Central memory CD4-positive, alpha-beta T cell (primary cell): Measurements from ENCODE around the gene CLCN3.
"Not testable (repeated sequence)": the region's sequence is repeated elsewhere in the genome, so short reads cannot be mapped to it uniquely, and the experiment has no call there.

ENCODE experiments used
- DNase-seq: peaks from one replicate; pipeline ENCODE4 v3.0.0; 2022

Gene CLCN3

GRCh38 chr4:169716677-169717076, 96.3 kb downstream of the CLCN3 start:
- no peak for DNase-seq

- DNase-seq: no peak
These were observed 100.2 kb downstream of the CLCN3 start for GRCh38 chr4:169720529-169720928.

DNA sequence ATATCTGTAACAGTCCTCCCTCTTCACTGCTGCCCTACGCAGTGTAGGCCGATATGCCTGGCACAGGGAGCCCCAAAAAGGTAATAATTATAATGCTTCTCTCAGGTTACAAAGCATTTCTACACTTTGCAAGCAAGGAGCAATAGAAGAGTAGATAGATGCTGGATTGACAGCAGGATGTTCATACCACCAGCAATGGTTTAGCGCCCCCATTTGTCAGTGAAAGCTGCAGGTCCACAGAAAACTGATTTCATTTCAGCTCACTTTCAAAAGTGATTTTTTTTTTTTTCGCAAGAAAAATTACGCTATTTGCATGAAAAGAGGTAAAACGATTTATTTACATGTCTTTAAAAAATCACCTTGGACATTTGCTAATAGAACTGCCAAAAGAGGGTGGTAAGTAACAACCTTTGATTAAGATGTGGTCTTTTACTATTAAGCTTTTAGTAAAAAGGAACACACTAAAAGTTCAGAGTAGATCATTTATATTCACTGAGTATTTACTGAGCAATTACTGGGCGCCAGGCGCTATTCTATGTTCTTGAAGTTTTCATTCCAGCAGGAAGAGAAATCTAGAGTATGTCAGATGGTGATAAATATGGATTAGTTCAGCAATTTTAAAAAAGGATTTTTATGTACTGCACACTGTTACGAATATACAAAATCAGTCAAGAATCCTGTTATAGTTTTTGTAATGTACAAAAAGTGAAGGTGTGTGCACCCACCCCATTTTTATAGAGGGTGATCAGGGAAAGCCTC, 103.0 kb downstream of the CLCN3 start:
- no peak for DNase-seq

- no peak for DNase-seq
These were observed 103.9 kb downstream of the CLCN3 start for GRCh38 chr4:169724260-169724659.

DNA sequence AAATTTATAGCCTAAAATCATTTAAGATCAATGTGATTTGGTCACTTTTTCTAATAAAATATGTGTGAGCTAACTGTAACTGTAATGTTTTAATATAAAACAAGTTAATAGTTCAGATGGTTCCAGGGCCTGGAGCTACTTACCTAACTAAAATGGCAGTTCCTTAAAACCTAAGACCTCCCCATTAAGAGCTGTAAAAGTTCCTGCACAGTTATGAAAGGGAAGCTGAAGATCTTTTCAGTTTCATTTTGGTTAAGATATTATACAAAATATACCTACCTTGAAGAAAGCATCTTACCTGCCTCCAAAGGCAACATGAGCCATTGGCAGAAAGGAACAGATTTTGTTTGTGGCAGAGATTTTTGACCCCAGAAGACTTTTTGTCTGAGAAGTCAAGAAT, 107.2 kb downstream of the CLCN3 start:
- DNase-seq: no peak

DNA sequence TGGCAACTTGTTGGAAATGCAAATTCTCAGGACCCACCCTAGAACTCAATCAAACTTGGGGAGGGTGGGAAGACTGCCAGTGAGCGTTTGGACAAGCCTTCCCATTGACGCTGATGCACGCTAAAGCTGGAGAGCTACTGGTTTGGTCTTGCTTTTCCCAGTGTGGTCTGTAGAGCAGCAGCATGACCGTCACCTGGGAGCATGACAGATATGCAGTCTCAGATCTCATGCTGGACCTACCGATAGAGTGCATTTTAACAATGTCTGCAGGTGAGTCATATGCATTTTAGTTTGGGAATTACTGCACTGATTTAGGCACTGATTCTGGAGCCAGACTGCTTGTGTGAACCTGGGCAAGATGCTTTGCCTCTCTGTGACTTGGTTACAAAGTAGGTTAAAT, 110.2 kb downstream of the CLCN3 start:
- no peak for DNase-seq

GRCh38 chr4:169738604-169739003, 118.2 kb downstream of the CLCN3 start:
- DNase-seq: not testable (repeated sequence)

DNA sequence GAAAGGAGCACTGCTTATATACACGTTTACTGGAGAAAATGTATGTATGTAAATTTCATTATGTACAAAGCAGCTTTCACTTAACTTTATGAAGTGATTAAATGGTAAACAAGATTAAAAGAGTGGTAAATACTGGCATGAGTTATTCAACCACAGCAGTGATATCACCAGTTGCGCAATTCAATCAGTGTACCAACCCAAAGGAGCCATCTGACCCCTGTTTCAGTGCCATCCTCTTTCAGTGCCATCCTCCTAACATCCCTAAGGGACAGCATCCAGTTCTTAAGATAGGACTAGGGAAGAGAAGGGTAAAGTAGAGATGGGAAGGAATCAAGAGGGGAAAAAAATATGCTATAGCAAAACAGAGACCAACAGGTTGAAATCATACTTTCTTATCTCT, 121.2 kb downstream of the CLCN3 start:
- no peak for DNase-seq

GRCh38 chr4:169744601-169745000, 124.2 kb downstream of the CLCN3 start:
- no peak for DNase-seq

DNA sequence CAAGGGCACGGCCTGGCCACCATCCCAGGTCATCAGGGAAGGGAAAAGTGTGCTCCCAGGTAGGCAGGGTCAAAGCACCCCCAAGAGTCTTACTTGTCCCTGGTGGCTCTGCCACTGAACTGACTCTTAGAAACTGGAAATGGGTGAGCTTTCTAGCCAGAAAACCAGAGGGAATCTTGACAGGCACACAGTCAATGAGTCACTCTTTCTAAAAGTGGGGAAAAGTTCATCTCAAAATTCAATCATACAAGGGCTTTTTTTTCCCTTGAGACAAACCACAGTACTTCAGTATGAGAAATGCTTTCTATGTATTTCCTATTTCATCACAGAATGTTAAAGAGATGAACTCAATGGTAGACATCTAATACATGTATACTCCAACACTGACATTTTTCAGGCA, 124.9 kb downstream of the CLCN3 start:
- no peak for DNase-seq

GRCh38 chr4:169756971-169757574, 136.7 kb downstream of the CLCN3 start:
- no peak for DNase-seq

DNA sequence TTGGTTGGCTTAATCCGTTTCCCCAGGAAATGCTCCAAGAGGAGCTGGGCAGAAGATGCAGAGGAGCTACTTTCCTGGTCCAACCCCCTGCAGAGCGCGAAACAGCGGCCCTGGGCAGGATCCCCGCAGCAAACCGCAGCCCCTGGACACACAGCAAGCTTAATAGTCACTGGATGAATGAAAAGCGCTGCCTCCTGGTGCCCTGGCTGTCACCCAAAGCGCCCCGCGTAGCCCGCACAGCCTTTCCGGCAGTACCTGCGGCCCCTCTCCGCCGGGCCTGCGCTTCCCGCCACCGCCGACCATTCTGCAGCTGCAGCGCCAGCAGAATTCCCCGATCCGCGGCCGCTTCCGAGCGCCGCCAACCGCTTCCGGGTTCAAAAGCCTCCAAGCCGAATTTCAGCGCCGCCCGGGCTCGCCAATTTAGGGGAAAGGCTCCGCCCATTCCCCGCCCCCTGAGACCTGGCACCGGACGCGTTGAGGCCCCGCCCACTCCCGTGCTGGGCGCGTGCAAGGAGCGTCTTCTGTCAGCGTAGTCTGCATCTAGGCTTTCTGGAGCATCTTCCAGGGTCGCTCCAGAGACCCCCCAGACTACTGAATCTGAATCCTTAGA, 137.3 kb downstream of the CLCN3 start, which contains the start of gene HPF1:
Gene HPF1 (minus strand): TSS at position 370 of the 610 bp plus-strand sequence. CDS start 67 bp downstream, at position 303.
- peak; percentile 89 for DNase-seq

DNA sequence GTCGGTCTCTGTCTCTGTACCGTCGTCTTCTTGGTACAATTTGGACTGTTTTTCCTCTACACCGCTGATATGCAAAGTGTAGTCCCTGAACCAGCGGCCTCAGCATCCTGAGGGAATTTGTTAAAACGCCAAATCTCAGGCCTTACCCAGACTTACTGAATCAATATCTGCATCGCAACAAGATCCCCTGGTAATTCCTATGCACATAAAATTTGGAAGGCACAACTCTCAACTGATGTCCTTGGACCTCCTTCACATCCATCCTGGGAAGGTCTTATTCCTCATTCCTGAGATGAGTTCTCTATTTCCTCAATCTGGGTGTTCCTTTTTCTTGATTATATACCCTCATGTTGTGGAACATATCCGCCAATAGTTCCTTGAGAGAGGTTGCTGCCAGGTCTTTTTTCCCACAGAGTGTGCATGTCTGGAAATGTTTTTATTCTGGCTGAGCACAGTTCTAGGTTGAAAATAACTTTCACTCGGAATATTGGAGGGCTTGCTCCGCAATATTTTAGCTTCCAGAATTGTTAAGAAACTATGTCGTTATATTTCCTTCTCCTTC, 138.1 kb downstream of the CLCN3 start:
- no peak for DNase-seq

DNA sequence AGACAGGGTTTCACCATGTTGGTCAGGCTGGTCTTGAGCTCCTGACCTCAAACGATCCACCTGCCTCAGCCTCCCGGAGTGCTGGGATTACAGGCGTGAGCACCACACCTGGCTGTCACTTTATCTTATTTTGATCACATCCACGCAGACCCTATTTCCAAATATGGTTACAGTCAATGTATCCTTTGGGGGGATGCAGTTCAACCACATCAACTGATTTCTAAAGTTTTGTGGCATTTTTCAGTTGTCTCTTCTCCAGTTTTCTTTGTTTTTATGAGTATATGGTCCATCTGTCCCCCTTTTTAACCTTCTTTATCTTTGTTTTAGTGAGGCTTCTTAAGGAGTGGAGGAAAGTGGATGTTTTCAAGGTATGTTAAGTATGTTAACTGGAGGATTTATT, 141.5 kb downstream of the CLCN3 start:
- DNase-seq: no peak

- no peak for DNase-seq
These were observed 145.5 kb downstream of the CLCN3 start for GRCh38 chr4:169765835-169766234.

- DNase-seq: no peak
These were observed 146.4 kb downstream of the CLCN3 start for GRCh38 chr4:169766741-169767140.

GRCh38 chr4:169768385-169768784, 148.0 kb downstream of the CLCN3 start:
- no peak for DNase-seq

DNA sequence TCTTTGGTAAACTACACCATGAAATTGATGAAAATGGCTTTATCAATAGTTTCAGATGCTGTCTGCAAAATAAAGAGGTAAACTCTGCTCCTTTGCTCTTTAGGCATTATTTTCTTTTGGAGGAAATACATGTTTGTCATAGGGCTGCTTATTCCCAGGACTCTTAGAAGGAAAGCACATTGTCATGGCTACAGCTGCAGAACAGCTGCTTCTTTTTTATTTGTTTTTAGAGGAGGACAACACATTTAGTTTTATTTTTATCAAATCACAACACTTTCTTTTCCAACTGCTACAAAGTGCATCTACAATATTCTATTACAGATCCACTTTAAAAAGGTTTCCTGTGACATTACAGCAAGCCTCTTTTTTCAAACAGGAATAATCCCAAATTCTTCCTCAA, 150.0 kb downstream of the CLCN3 start:
- no peak for DNase-seq

DNA sequence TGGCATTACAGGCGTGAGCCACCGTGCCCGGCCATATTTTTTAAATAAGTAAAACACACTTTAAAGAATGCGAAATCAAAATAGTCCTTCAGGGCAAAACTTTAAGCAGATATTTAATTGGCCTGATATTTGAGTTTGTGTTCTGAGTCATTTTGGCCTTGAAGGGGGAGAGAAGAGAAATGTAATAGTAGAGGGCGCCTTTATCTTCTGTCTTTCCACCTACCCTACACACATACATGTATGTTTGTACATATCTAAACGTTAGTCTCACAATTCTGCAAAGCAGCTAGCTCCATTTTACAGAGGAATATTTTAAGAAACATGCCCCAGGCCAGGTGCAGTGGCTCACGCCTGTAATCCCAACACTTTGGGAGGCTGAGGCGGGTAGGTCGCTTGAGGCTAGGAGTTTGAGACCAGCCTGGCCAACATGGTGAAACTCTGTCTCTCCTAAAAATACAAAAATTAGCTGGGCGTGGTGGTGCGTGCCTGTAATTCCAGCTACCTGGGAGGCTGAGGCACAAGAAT, 151.2 kb downstream of the CLCN3 start:
- not testable (repeated sequence) for DNase-seq
